ENCODE measurements around the gene CACNA1B. TPM values are rescaled to one million over a fixed set of nuclear protein-coding genes. Genes with fewer than 3 reads are reported as not detected.
"Not testable (repeated sequence)": the region's sequence is repeated elsewhere in the genome, so short reads cannot be mapped to it uniquely, and the experiment has no call there.

The CACNA1B gene
- polyA plus RNA-seq, 3 donors = 0.24 to 0.53 (median 0.26) TPM

DNA sequence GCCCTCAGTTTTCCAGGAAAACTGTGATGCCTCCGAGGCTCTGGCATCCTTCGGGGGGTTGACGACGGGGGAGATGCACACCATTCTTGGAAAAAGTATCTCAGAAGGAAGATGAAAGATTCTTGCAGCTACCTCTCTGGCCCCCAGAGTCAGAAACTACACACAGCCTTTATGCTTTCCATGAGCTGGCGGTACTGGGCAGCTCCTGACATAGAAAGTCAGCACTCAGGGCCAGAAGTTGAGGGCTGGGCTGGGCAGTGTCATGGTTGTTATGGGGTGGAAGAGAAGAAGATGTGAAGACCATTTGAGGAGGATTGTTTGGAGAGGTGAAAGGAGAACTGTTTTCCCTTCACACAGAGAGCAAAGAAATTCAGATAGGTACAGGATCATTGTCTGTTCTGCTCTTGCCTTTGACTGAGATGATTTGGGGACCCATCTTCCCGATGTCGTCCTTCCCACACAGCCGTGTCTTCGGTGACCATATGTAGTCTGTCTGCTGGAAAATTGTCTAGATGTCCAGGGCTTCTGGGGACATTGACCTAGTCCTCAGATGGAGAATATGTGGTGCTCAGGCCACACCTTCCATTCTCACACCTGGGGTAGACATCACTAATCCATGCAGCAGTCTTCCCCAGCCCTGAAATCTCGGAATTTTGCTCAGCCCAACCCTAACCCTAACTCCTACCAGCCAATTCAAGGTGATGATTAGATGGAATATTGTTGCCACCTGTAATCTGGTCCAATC, 237.1 kb downstream of the CACNA1B start:
- no peak for DNase-seq

DNA sequence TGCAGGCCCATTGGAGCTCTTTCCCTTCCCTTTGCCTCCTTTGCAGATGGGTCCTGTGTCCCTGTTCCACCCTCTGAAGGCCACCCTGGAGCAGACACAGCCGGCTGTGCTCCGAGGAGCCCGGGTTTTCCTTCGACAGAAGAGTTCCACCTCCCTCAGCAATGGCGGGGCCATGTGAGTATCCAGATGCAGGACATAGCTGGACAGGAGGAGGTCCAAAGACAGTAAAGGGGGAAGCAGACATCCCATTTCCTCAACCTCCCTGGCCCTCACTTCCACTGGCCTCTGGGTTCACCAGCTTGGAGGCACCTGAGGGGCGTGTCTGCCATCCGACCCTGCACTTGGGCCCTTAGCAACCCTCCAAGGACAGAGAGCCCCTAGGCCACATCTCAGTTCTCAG, 237.9 kb downstream of the CACNA1B start:
- DNase-seq = no peak

DNA sequence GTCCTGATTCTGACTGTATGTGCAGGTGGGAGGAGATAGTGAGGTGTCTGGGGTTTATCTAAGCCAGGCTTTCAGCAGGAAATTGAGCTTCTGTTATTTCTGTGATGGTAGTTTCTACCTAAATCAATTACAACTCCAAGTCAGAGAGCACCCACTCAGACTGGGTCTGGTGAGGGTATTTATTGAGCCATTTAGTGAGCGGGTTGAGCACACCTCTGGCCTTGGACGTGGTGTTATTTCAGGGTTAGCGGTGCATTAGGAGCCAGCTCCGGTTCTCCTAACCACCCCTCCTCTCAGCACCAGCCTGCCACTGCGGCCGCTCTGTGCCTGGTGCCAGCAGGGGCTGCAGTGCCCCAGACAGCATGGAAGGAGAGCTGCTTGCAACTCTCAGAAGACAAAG, 238.9 kb downstream of the CACNA1B start:
- no peak for DNase-seq

DNA sequence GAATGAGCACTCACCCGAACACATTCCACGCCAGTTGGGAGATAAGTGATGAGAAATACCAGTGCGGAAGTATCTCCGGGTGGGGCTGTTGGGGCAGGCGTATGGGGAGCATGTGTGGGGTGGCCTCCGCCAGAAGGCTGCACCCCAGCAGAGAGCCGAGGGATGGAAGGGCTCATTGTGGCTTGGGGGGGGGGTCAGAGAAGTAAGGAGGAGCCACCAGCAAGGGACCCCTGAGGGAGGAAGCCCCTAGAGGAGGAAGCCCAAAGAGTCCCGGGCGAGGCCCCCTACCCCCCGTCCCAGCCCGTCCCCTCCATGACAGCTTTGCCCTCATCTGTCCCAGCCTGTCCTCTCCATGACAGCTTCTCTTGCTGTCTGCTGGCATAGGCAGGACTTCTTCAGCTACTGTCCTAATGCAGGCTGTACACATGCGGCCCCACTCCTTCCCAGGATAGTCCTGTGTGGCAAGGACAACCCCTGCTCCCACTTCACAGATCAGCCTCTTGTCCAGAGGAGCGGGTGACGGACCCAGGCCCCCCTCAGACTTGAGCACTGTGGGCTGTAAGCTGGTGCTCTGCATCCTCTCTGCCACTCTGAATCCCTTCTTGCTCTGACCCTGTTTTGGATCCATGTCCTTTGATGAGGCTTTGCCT, 239.6 kb downstream of the CACNA1B start:
- no peak for DNase-seq

DNA sequence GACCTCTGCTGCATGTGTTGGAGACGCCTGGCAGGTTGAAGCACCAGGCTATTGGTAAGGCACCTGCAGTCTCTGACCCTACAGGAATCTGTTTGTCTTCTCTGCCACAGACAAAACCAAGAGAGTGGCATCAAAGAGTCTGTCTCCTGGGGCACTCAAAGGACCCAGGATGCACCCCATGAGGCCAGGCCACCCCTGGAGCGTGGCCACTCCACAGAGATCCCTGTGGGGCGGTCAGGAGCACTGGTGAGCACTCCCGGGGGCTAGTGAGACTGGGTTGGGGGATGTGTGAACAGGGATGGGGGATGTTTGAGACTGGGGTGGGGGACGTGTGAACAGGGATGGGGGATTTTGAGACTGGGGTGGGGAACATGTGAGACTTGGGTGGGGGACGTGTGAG, 240.3 kb downstream of the CACNA1B start:
- no peak for DNase-seq

DNA sequence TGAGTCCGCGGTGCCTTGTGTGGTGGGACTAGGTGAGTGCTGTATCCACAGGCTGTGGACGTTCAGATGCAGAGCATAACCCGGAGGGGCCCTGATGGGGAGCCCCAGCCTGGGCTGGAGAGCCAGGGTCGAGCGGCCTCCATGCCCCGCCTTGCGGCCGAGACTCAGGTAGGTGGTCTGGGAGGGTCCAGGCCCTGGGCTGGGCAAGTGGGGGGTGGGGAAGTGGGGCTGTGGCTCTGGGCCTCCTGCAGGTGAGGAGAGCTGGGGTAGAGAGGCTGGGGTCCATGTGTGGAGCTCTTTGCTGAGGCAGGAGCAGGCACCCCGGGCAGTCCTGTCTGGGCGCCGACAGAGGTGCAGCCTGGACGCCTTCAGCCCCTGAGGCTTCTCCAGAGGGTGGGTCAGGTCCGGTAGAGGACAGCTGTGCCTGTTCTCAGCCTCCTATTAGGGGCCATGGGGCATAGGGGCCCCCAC, 241.1 kb downstream of the CACNA1B start:
- DNase-seq = no peak

DNA sequence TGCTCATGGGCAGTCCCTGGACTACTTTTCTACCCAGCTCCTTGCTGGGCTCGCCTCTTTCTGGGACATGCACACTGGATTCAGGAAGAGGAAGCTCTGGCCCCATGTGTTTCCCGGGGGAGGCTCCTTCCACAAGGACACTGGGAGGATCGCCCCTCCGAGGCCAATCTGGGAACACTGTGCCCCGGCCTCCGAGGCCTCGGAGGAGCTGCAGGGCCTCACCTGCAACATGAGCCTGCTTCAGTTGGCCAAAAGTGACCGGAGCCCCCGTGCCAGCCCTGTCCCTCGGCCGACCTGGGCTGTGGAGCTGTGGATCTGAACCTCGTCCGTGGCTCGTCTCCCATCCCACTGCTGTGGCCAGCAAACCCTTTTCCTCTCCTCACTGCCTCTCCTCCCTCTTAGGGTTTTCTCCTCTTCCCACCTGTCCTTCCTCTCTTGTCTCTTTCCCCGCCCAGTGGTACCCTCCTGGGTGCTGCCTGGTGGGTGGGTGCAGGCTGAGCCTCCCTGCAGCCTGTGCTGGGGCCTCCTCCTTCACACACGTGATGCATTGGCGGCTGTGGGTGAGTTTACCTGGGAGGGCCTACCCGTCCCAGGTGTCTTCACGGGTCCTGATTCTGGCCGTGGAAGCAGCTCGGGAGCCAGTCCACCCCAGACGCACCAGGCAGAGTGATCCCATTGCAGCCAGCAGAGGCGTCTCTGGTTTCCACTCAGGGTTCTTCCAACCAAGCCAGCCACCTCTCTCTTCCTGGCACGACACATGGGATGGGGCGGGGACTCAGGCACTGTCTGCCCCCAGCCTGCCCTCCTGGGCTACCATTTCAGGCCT, 241.8 kb downstream of the CACNA1B start:
- DNase-seq = no peak

DNA sequence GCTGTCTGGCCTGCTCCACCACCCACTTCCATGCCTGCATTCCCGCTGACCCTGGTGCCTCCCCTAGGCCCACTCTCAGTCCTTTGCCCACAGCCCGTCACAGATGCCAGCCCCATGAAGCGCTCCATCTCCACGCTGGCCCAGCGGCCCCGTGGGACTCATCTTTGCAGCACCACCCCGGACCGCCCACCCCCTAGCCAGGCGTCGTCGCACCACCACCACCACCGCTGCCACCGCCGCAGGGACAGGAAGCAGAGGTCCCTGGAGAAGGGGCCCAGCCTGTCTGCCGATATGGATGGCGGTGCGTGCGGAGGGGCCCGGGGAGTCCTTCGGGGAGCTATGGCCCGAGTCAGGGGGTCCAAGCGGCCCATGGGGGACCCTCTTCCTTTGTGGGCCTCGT, 242.5 kb downstream of the CACNA1B start:
- no peak for DNase-seq

DNA sequence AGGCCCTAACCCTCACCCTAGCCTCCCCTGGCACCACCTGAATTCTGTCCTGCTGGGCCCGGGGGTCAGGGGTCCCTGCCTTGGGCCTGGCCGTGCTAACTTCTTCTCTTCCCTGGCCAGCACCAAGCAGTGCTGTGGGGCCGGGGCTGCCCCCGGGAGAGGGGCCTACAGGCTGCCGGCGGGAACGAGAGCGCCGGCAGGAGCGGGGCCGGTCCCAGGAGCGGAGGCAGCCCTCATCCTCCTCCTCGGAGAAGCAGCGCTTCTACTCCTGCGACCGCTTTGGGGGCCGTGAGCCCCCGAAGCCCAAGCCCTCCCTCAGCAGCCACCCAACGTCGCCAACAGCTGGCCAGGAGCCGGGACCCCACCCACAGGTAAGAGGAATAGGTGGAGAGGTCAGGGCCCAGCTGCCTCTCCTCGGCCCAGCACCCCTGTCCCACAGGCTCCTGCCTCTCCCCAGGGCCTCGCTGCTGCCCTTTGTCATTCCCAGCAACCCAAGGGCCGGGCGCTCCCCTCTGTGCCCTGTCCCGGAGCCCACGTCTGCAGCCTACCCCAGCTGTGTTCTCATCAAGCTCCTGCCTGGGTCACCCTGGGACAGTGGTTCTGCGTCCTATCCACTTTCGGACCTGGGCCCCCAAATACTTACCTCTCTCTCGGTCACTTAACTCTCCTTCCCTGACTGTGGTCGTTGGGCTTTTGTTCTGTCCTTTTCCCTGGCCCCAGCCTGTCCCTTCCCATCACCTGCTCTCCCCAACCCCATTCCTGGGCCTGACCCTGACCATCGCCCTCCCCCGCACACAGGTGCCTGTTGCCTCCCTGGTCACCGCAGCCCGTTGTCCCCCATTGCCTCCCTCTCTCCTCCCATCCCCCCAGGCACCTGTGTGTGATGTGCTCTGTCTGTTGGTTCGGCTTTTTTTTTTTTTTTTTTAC, 243.2 kb downstream of the CACNA1B start:
- DNase-seq = no peak

DNA sequence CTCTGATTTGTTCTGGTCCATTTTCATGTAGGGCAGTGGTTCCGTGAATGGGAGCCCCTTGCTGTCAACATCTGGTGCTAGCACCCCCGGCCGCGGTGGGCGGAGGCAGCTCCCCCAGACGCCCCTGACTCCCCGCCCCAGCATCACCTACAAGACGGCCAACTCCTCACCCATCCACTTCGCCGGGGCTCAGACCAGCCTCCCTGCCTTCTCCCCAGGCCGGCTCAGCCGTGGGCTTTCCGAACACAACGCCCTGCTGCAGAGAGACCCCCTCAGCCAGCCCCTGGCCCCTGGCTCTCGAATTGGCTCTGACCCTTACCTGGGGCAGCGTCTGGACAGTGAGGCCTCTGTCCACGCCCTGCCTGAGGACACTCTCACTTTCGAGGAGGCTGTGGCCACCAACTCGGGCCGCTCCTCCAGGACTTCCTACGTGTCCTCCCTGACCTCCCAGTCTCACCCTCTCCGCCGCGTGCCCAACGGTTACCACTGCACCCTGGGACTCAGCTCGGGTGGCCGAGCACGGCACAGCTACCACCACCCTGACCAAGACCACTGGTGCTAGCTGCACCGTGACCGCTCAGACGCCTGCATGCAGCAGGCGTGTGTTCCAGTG, 244.0 kb downstream of the CACNA1B start:
- no peak for DNase-seq

DNA sequence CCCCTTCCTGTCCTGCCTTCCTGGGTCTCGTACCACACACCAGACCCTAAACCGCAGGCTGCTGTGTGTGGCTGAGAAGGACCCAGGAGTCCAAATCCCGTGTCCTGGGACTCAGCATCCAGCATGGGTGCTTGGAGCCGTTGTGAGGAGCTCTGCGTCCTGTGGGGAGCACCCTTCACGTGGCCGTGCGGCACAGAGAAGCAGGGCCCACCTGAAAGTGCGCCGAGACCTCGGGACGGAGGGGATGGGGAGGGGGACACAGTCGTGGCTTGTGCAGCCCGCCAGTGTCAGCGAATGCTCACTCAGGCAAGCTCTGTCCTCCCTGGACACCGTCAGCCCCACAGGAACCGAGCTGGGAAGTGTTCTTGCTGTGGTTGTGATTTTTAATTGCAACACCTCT, 244.6 kb downstream of the CACNA1B start:
- no peak for DNase-seq

DNA sequence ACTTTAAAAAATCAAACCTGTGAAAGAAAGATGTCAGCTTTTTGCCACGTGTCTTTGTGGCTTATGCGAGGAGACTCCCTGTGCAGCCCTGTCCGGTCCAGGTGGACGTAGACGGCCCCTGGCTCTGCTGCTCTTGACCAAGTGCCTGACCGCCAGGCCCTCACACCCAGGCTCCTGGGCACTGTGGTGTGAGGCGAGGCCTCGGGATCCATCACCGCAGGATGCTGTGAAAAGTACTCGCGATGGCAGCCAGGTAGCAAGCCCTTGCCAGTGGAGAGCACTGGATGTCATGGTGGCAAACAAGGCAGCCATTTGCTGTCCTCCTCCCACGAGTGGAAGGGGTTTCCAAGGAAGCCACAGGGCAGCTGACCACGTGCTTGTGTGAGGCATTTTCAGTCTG, 245.1 kb downstream of the CACNA1B start:
- DNase-seq = no peak

DNA sequence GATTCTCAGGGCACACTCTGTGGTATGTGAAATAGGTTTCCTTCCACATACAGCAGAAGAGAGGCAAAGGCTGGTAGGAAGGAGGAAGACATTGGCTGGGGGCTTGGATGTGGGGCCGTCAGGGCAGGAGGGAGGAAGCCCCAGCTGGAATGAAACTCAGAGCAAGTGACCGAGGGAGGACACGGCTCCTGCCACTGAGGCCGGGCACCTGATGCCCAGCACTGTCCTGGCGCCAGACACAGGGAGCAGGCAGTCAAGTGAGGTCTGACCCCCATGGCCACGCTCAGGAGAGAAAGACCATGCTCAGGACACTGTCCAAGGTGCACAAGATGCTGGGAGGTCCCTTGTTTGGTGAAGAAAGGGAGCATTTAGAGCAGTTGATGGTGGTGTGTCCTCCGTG, 245.5 kb downstream of the CACNA1B start:
- DNase-seq = no peak

DNA sequence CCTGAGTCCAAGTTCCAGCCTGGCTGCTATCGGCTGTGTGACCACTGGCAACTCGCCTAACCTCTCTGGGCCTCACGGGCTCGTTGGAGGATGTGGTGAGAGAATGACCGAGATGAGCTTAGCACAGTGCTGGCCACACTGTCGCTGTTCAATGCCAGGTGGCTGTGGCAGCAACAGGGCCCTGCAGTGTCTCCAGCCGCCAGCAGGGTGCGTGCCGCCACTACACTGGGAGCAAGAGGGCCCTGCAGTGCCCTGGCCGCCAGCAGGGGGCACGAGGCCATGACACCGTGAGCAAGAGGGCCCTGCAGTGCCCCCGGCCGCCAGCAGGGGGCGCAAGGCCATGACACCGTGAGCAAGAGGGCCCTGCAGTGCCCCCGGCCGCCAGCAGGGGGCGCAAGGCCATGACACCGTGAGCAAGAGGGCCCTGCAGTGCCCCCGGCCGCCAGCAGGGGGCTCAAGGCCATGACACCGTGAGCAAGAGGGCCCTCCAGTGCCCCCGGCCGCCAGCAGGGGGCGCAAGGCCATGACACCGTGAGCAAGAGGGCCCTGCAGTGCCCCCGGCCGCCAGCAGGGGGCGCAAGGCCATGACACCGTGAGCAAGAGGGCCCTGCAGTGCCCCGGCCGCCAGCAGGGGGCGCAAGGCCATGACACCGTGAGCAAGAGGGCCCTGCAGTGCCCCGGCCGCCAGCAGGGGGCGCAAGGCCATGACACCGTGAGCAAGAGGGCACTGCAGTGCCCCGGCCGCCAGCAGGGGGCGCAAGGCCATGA, 248.7 kb downstream of the CACNA1B start:
- not testable (repeated sequence) for DNase-seq

DNA sequence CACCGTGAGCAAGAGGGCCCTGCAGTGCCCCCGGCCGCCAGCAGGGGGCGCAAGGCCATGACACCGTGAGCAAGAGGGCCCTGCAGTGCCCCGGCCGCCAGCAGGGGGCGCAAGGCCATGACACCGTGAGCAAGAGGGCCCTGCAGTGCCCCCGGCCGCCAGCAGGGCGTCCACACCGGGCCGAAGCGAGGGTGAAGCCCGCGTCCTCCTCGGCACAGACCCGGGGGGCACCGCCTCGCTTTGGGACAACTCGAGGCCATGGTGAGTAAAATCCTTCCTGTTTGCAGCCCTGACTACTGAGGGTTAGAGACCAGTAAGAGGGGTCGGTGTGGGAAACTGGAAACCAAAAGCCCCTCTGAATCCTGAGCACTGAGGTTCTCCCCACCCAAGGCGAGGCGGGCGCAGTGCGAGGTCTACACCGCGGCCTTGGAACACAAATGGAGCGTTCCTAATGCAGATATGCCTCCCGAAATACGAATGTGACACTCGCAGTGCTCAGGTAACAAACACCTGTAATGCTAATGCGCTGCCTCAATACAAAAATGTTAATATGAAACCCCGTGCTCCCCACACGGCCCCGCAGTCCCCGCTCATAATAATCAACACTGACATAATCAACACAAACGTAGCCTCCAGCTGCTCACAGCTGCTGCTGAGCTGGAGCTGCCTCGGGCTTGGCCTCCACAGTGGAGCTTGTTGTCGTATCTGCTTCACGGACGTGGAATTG, 249.4 kb downstream of the CACNA1B start:
- not testable (repeated sequence) for DNase-seq

DNA sequence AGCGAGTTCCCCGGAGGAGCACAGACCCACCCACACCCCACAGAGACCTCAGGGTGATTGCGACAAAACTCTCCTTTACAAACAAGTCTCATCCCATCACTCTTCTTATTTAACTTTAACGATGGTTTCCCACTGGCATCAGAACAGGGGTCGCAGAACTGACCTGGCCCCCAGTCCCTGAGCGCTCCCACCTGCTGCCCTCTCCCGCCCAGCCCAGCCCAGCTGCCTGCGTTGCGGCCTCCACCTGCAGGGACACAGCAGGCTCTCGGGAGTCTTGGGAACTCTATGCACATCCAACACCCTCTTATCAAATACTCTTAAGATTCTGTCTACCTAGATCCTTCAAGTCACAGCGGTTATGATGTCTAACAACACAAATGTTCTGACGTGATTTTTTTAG, 250.4 kb downstream of the CACNA1B start:
- DNase-seq = not testable (repeated sequence)

DNA sequence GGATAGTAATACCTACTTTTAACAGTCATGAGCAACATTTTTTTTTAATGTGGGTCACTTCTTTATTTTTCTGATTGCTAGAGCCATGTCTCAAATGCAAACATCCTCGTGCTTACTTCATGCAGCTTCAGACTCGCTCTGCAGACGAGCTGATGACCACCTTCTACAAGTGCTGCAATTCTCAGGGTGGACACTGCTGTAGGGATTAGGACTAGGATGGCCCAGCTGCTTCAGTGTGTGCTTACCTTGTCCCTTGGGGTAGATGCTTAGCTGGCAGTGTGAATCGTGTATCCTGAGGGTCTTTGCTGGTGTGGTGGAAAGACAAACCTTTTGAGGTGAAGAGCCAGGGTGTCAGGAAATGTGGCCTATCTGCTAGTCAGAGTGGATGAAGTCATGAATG, 251.7 kb downstream of the CACNA1B start:
- DNase-seq = not testable (repeated sequence)

DNA sequence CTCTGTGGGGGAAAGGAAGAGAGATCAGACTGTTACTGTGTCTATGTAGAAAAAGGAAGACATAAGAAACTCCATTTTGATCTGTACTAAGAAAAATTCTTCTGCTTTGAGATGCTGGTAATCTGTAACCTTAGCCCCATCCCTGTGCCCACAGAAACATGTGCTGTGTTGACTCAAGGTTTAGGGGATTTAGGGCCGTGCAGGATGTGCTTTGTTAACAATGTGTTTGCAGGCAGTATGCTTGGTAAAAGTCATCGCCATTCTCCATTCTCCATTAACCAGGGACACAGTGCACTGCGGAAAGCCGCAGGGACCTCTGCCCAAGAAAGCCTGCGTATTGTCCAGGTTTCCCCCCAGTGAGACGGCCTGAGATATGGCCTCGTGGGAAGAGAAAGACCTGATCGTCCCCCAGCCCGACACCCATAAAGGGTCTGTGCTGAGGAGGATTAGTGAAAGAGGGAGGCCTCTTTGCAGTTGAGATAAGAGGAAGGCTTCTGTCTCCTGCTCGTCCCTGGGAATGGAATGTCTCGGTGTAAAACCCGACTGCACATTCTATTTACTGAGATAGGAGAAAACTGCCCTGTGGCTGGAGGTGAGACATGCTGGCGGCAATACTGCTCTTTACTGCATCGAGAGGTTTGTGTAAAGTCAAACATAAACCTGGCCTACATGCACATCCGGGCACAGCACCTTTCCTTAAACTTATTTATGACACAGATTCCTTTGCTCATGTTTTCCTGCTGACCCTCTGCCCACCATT, 255.5 kb downstream of the CACNA1B start:
- DNase-seq = not testable (repeated sequence)

DNA sequence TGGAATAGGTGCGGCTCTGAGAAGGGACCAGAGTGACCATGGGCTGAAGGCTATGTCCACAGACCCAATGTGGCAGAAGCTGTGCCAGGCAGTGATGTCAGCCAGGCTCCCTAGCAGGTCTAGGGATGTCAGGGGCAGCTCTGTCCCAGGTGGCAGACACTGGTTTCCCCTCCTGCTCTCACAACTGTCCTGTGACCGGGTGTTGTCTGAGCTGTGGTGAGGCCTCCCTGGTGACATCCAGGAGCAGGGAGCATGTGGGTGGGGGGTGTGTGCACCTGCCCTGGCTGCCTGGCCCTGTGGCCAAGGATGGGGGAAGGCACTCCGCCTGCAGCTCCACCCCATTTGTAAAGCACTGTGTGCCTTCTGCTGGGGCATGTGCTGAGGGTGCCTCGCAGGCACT, 257.0 kb downstream of the CACNA1B start:
- not testable (repeated sequence) for DNase-seq
